ENCODE measurements around the gene RSAD2. TPM values are rescaled to one million over a fixed set of nuclear protein-coding genes. Genes with fewer than 3 reads are reported as not detected.

Gene RSAD2
- total RNA-seq, 1 donor from 2014 or later = 0.67 TPM

DNA sequence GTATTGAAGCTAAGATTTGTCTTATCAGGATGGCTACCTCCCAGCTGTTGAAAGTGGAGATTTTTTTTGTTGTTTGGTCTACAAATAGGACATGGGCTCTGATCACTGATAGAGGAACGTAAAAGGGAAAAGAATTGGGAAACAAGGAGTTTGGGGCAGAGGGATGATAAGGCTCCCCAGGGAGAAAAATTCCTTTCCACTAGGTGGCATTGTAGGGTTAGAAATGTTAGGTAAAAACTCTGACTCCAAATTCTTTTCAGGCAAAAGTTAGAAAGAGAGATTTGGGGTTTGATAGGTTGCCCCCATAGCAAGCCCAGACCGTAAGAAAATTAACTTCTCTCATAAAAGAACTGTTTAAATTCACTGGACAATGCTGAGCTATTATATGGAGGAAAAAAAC, 31.7 kb upstream of the RSAD2 start:
- Mint-ChIP-seq H3K4me3 (no peak overlapping the region), H3K27ac (no peak overlapping the region), H3K4me1 (no peaks in the 10 kb centered on the region), H3K9me3 (peaks cover 56% of the 10 kb centered on the region), H3K36me3 (ENCODE audit: low read depth) (peaks cover 59% of the 10 kb centered on the region), H3K27me3 (no peaks in the 10 kb centered on the region)
- no peak for ATAC-seq (ENCODE audit: low read depth)
- intact Hi-C loops (cut with micrococcal nuclease) = no loop called here
- POLR2A ChIA-PET = no interaction called here
- CTCF ChIA-PET = no interaction called here
- TF ChIP-seq, protein P1, sequence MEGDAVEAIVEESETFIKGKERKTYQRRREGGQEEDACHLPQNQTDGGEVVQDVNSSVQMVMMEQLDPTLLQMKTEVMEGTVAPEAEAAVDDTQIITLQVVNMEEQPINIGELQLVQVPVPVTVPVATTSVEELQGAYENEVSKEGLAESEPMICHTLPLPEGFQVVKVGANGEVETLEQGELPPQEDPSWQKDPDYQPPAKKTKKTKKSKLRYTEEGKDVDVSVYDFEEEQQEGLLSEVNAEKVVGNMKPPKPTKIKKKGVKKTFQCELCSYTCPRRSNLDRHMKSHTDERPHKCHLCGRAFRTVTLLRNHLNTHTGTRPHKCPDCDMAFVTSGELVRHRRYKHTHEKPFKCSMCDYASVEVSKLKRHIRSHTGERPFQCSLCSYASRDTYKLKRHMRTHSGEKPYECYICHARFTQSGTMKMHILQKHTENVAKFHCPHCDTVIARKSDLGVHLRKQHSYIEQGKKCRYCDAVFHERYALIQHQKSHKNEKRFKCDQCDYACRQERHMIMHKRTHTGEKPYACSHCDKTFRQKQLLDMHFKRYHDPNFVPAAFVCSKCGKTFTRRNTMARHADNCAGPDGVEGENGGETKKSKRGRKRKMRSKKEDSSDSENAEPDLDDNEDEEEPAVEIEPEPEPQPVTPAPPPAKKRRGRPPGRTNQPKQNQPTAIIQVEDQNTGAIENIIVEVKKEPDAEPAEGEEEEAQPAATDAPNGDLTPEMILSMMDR (IDR thresholded peaks at IDR 0.05) = no peak
- DNase-seq = no peak

DNA sequence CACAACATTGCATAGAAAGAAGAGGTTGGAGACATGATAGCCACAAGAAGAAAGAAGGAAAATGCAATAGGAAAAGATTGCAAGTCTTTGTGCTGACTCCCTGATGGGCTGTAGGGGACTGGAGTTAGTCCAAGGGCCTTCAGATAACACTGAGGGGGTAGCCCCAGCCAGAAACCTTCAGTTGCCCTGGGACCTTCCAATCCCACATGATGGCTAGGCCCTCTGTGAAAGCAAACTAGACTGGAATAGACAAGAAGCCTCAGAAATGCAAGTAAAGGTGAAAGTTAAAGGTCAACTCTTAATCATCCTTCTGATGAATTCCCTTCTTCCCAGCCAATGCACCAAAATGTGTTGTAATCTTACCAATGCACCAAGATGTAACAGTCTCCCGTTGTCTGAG, 31.0 kb upstream of the RSAD2 start:
- H3K27me3 Mint-ChIP-seq = no peaks in the 10 kb centered on the region
- POLR2A ChIA-PET = no interaction called here
- DNase-seq (no peak), ATAC-seq (ENCODE audit: low read depth) (no peak)
- intact Hi-C loops (cut with micrococcal nuclease) = no loop called here
- TF ChIP-seq, protein P1 (IDR thresholded peaks at IDR 0.05) = no peak
- no peaks in the 10 kb centered on the region for H3K4me1 Mint-ChIP-seq
- H3K4me3 Mint-ChIP-seq = no peak overlapping the region
- CTCF ChIA-PET = no interaction called here
- peaks cover 58% of the 10 kb centered on the region for H3K36me3 Mint-ChIP-seq (ENCODE audit: low read depth)
- peaks cover 52% of the 10 kb centered on the region for H3K9me3 Mint-ChIP-seq
- no peak overlapping the region for H3K27ac Mint-ChIP-seq

DNA sequence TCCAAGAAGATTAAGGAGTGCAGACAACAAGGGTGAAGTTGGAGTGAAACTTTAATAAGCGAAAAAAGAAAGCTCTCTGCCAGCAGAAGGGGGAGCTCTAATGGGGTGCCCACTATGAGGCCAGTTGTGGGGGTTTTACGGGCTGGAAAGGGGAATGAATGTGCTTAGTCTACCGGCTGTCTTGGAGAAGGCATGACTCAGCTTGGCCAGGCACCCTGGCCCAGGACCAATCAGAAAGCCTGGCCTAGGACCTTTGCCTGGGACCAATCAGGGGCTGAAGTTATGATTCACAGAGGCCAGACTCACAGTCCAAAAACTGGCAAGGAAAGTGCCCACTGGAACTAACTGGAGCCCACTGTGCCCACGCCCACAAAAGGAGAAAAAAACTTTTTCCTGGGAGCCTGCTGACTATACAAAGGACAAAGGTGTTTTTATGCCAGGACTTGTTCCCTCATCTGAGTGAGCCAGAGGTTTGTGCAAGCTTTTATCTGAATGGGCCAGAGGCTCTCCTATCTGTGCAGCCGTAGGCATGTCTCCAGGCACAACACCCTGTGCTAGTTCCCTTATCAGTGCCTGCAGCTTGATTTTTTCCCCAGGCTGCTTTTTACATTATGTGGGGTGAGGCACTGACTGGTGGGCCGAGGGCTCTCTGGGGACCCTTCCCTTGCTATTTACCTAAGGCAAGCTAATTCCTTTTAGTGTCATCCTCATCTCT, 30.5 kb upstream of the RSAD2 start:
- intact Hi-C loops (cut with micrococcal nuclease) = no loop called here
- ATAC-seq (ENCODE audit: low read depth) = no peak
- Mint-ChIP-seq H3K27ac (no peak overlapping the region), H3K36me3 (ENCODE audit: low read depth) (peaks cover 60% of the 10 kb centered on the region), H3K9me3 (peaks cover 49% of the 10 kb centered on the region), H3K4me1 (no peaks in the 10 kb centered on the region), H3K27me3 (no peaks in the 10 kb centered on the region), H3K4me3 (no peak overlapping the region)
- TF ChIP-seq, protein P1 (IDR thresholded peaks at IDR 0.05) = no peak
- ChIA-PET POLR2A (no interaction called here), CTCF (no interaction called here)
- DNase-seq = no peak

DNA sequence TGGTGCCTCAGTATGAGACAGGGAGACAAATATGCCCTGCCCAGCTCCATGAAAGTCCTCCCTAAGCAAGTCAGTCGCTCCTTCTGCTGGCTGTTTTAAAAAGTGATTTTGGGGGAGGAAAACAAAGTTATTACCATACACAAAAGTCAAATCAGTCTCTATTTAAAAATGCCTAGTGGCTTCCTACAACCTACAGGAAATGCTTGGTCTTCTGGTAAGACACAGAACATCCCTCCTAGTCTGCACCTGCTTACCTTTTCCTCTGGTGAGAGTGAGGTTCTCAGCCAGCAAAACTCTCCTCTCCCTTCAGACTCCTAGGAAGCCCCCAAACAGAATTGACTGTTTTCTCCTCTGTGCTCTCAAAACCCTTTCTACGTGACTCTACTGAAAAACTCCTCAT, 25.4 kb upstream of the RSAD2 start:
- H3K27ac Mint-ChIP-seq = no peak overlapping the region
- no peak overlapping the region for H3K4me3 Mint-ChIP-seq
- no peaks in the 10 kb centered on the region for H3K4me1 Mint-ChIP-seq

DNA sequence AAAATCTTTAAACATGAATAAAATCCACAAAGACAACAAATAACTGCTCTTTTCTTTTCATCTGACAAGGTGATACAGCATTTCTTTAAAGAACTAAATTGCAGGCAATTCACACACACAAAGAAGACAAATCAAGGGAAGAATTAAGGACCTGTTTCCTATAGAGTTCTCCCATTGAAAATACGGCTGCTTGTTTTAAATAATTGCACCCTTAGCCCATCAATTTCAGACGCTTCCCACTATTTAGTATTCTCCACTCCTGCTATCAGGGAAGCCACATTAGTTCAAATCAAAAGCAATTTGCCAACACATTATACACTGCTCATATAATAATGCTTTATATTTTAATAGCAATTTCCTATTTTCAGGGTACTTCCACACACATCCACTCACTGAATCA, 23.2 kb upstream of the RSAD2 start:
- no peak overlapping the region for H3K27ac Mint-ChIP-seq
- CTCF ChIA-PET = no interaction called here

More for the DNA sequence above, 25.4 kb upstream of the RSAD2 start:
- no peak for ATAC-seq (ENCODE audit: low read depth)
- no peaks in the 10 kb centered on the region for H3K27me3 Mint-ChIP-seq
- peaks cover 55% of the 10 kb centered on the region for H3K36me3 Mint-ChIP-seq (ENCODE audit: low read depth)
- intact Hi-C loops (cut with micrococcal nuclease) = no loop called here
- peaks cover 18% of the 10 kb centered on the region for H3K9me3 Mint-ChIP-seq
- DNase-seq = no peak
- POLR2A ChIA-PET = no interaction called here
- CTCF ChIA-PET = no interaction called here
- TF ChIP-seq, protein P1 (IDR thresholded peaks at IDR 0.05) = no peak

More for the DNA sequence above, 23.2 kb upstream of the RSAD2 start:
- TF ChIP-seq, protein P1 (IDR thresholded peaks at IDR 0.05) = no peak
- intact Hi-C loops (cut with micrococcal nuclease) = no loop called here
- no peaks in the 10 kb centered on the region for H3K27me3 Mint-ChIP-seq
- H3K36me3 Mint-ChIP-seq (ENCODE audit: low read depth) = peaks cover 51% of the 10 kb centered on the region
- no peak overlapping the region for H3K4me3 Mint-ChIP-seq
- no peak for ATAC-seq (ENCODE audit: low read depth)
- POLR2A ChIA-PET = no interaction called here
- H3K9me3 Mint-ChIP-seq = peaks cover 19% of the 10 kb centered on the region
- DNase-seq = no peak
- no peaks in the 10 kb centered on the region for H3K4me1 Mint-ChIP-seq

Measured in activated B cell treated with CpG ODN at 0.5 μM for 24 hours (primary cell).